Vagina (tissue), 2 donors: ENCODE measurements around the gene KCND1.

Experiments used
- CTCF ChIP-seq, 3 experiments: fragments of 450-650 bp in 2 of 3; fragments of 200-600 bp in 1 of 3; sonication (generic) in 1 of 3; IDR thresholded peaks; one replicate each; pipeline ENCODE4 v1.5.1; 2017 to 2019; ENCODE audit warnings: antibody characterized with exemption in 3 of 3, mild to moderate bottlenecking in 2 of 3, moderate library complexity in 2 of 3
- POLR2A ChIP-seq, 2 donors: fragments of 450-650 bp; IDR thresholded peaks; one replicate each; pipeline ENCODE4 v1.6.1; 2017; ENCODE audit warnings: antibody characterized with exemption in 2 of 2, mild to moderate bottlenecking in 2 of 2, moderate library complexity in 2 of 2
- POLR2AphosphoS5 ChIP-seq, 2 donors: sonication (generic); formaldehyde crosslinking; IDR thresholded peaks; one replicate each; pipeline ENCODE4 v1.9.0; 2017; ENCODE audit warnings: antibody characterized with exemption in 2 of 2, mild to moderate bottlenecking in 2 of 2, low read depth in 1 of 2; ENCODE audit not compliant: insufficient read depth in 1 of 2

GRCh38 chrX:49002091-49002935 lies 30.7 kb upstream of the KCND1 start, which contains the start of gene GRIPAP1:
- TF ChIP-seq POLR2A (IDR thresholded peaks at IDR 0.05): peak in 1 of 2 donors; percentile 49
- TF ChIP-seq CTCF (IDR thresholded peaks at IDR 0.05): no peak
- peak in 1 of 2 donors; percentile 83 for TF ChIP-seq POLR2AphosphoS5 (IDR thresholded peaks at IDR 0.05; ENCODE audit: insufficient read depth in 1 of 2, low read depth in 1 of 2)
